ENCODE results near the gene THSD4. TPM values are rescaled to one million over a fixed set of nuclear protein-coding genes. Genes with fewer than 3 reads are reported as not detected.

Gene THSD4
- total RNA-seq, 1 donor from 2014 or later: 1.6 TPM

GRCh38 chr15:71334873-71335272 lies 219.6 kb downstream of the THSD4 start:
- no peak for DNase-seq (ENCODE audit: low spot score in 2 of 2)
- no peak for FAIRE-seq

GRCh38 chr15:71335591-71335990 lies 220.3 kb downstream of the THSD4 start:
- DNase-seq (ENCODE audit: low spot score in 2 of 2) (no peak), FAIRE-seq (no peak)

GRCh38 chr15:71336671-71337070 lies 221.4 kb downstream of the THSD4 start:
- no peak for DNase-seq (ENCODE audit: low spot score in 2 of 2)
- no peak for FAIRE-seq

- no peak for FAIRE-seq
These were observed 222.1 kb downstream of the THSD4 start for GRCh38 chr15:71337197-71337845.

GRCh38 chr15:71338265-71338664 lies 223.0 kb downstream of the THSD4 start:
- FAIRE-seq: no peak
- no peak for DNase-seq (ENCODE audit: low spot score in 2 of 2)

More at GRCh38 chr15:71337197-71337845, 222.1 kb downstream of the THSD4 start:
- no peak for DNase-seq (ENCODE audit: low spot score in 2 of 2)

- FAIRE-seq: no peak
- no peak for DNase-seq (ENCODE audit: low spot score in 2 of 2)
These were observed 223.7 kb downstream of the THSD4 start for GRCh38 chr15:71338827-71339542.

- DNase-seq (ENCODE audit: low spot score in 2 of 2) (no peak), FAIRE-seq (no peak)
These were observed 226.7 kb downstream of the THSD4 start for GRCh38 chr15:71341811-71342550.

- DNase-seq (ENCODE audit: low spot score in 2 of 2) (no peak), FAIRE-seq (no peak)
These were observed 227.4 kb downstream of the THSD4 start for GRCh38 chr15:71342658-71343057.

GRCh38 chr15:71344316-71344715 lies 229.0 kb downstream of the THSD4 start:
- DNase-seq (ENCODE audit: low spot score in 2 of 2) (no peak), FAIRE-seq (no peak)

- FAIRE-seq: no peak
These were observed 229.9 kb downstream of the THSD4 start for GRCh38 chr15:71345186-71345585.

GRCh38 chr15:71346464-71346863 lies 231.2 kb downstream of the THSD4 start:
- DNase-seq (ENCODE audit: low spot score in 2 of 2) (no peak), FAIRE-seq (no peak)

More at GRCh38 chr15:71345186-71345585, 229.9 kb downstream of the THSD4 start:
- no peak for DNase-seq (ENCODE audit: low spot score in 2 of 2)

- FAIRE-seq: no peak
These were observed 233.3 kb downstream of the THSD4 start for GRCh38 chr15:71348597-71348996.

GRCh38 chr15:71349336-71349735 lies 234.1 kb downstream of the THSD4 start:
- DNase-seq (ENCODE audit: low spot score in 2 of 2): no peak
- FAIRE-seq: no peak

More at GRCh38 chr15:71348597-71348996, 233.3 kb downstream of the THSD4 start:
- no peak for DNase-seq (ENCODE audit: low spot score in 2 of 2)

GRCh38 chr15:71349736-71350526 lies 234.7 kb downstream of the THSD4 start:
- DNase-seq (ENCODE audit: low spot score in 2 of 2): no peak
- no peak for FAIRE-seq

GRCh38 chr15:71350622-71351378 lies 235.5 kb downstream of the THSD4 start:
- FAIRE-seq (no peak), DNase-seq (ENCODE audit: low spot score in 2 of 2) (no peak)

- no peak for FAIRE-seq
- no peak for DNase-seq (ENCODE audit: low spot score in 2 of 2)
These were observed 236.9 kb downstream of the THSD4 start for GRCh38 chr15:71352125-71352524.

GRCh38 chr15:71352765-71353164 lies 237.5 kb downstream of the THSD4 start:
- DNase-seq (ENCODE audit: low spot score in 2 of 2): no peak

GRCh38 chr15:71353171-71353570 lies 237.9 kb downstream of the THSD4 start:
- FAIRE-seq: no peak

More at GRCh38 chr15:71352765-71353164, 237.5 kb downstream of the THSD4 start:
- no peak for FAIRE-seq

GRCh38 chr15:71355268-71355667 lies 240.0 kb downstream of the THSD4 start:
- FAIRE-seq: no peak
- no peak for DNase-seq (ENCODE audit: low spot score in 2 of 2)

More at GRCh38 chr15:71353171-71353570, 237.9 kb downstream of the THSD4 start:
- no peak for DNase-seq (ENCODE audit: low spot score in 2 of 2)

- DNase-seq (ENCODE audit: low spot score in 2 of 2): no peak
These were observed 242.1 kb downstream of the THSD4 start for GRCh38 chr15:71357321-71357732.

More at GRCh38 chr15:71357321-71357732, 242.1 kb downstream of the THSD4 start:
- no peak for FAIRE-seq
